OCI-LY1 (cell line): ENCODE results near the gene ATF7IP.

Experiments
- H2AFZ ChIP-seq: fragments of 200-600 bp; sonication (generic), shearing (Covaris generic); 2 replicates; pipeline ENCODE4 v1.6.0; 2014; ENCODE audit warnings: antibody characterized with exemption, mild to moderate bottlenecking, low read length
- H3F3A ChIP-seq: fragments of 200-600 bp; sonication (generic), shearing (Covaris generic); 2 replicates; pipeline ENCODE4 v1.6.0; 2014; ENCODE audit warnings: mild to moderate bottlenecking, antibody characterized with exemption, low read length, moderate library complexity; ENCODE audit not compliant: insufficient read depth
- H3K27ac ChIP-seq: fragments of 200-600 bp; sonication (generic); 2 replicates; pipeline ENCODE4 v1.5.1; 2014; ENCODE audit warnings: low read length, mixed run types, mild to moderate bottlenecking, low read depth; ENCODE audit not compliant: poor library complexity, severe bottlenecking
- H3K27me3 ChIP-seq: fragments of 200-600 bp; sonication (generic); 2 replicates; pipeline ENCODE4 v1.6.0; 2014; ENCODE audit warnings: antibody characterized with exemption, mild to moderate bottlenecking, low read length, moderate library complexity; ENCODE audit not compliant: insufficient read depth
- H3K36me3 ChIP-seq: fragments of 200-600 bp; sonication (generic); 2 replicates; pipeline ENCODE4 v1.6.1; 2014; ENCODE audit warnings: mild to moderate bottlenecking, antibody characterized with exemption, low read length, moderate library complexity, mixed read lengths; ENCODE audit not compliant: insufficient read depth
- H3K4me1 ChIP-seq: fragments of 200-600 bp; sonication (generic); 2 replicates; pipeline ENCODE4 v1.5.1; 2014; ENCODE audit warnings: mild to moderate bottlenecking, low read length, moderate library complexity; ENCODE audit not compliant: insufficient read depth, severe bottlenecking
- H3K4me2 ChIP-seq: fragments of 200-600 bp; sonication (generic), shearing (Covaris generic); 2 replicates; pipeline ENCODE4 v1.6.1; 2014; ENCODE audit warnings: low read length
- H3K4me3 ChIP-seq: fragments of 200-600 bp; sonication (generic); 2 replicates; pipeline ENCODE4 v1.5.1; 2014; ENCODE audit warnings: low read length, low read depth, mild to moderate bottlenecking, mixed read lengths; ENCODE audit not compliant: poor library complexity, severe bottlenecking
- H3K79me2 ChIP-seq: fragments of 200-600 bp; shearing (Covaris generic); 2 replicates; pipeline ENCODE4 v1.6.1; 2016; ENCODE audit warnings: mixed run types, low read length, mixed read lengths; ENCODE audit not compliant: insufficient read depth
- H3K9ac ChIP-seq: fragments of 200-600 bp; sonication (generic), shearing (Covaris generic); 2 replicates; pipeline ENCODE4 v1.6.1; 2014; ENCODE audit warnings: mild to moderate bottlenecking, low read length, mixed read lengths
- H3K9me2 ChIP-seq: fragments of 200-600 bp; sonication (generic), shearing (Covaris generic); 2 replicates; pipeline ENCODE4 v1.6.1; 2014; ENCODE audit warnings: low read depth, mild to moderate bottlenecking, low read length, mixed read lengths
- H3K9me3 ChIP-seq: fragments of 200-600 bp; shearing (Covaris generic); 2 replicates; pipeline ENCODE4 v1.6.1; 2014; ENCODE audit warnings: low read length, mixed read lengths
- H4K20me1 ChIP-seq: fragments of 200-600 bp; sonication (generic), shearing (Covaris generic); 2 replicates; pipeline ENCODE4 v1.6.0; 2016; ENCODE audit warnings: mild to moderate bottlenecking, low read length; ENCODE audit not compliant: insufficient read depth
- EZH2 ChIP-seq: fragments of 200-600 bp; sonication (generic), shearing (Covaris generic); IDR thresholded peaks from 2 replicates; pipeline ENCODE4 v1.8.0; 2017; ENCODE audit warnings: borderline replicate concordance, mixed run types, mild to moderate bottlenecking, antibody characterized with exemption, low read length, moderate library complexity, mixed read lengths
- TF ChIP-seq, protein P1 (sequence below): fragments of 200-600 bp; sonication (generic), shearing (Covaris generic); IDR thresholded peaks from 2 replicates; pipeline ENCODE4 v1.5.1; 2017; ENCODE audit warnings: mild to moderate bottlenecking, antibody characterized with exemption, low read length, moderate library complexity, mixed read lengths

ATF7IP gene

DNA sequence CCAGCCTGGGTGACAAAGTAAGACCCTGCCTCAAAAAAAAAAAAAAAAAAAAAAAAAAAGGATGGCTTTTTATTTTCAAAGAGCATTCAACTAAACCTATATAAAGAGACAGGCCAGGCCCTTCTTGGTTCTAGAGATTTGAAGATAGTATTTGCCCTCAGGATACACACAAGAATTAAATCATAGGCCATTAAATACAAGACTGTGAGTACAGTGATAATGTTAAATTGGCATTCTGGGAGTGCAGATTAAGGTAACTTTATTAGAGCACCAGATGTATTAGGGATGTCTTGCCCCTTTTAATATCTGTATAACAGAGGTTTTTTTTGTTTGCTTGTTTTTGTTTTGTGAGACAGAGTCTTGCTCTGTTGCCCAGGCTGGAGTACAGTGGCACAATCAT lies 61.3 kb downstream of the ATF7IP start:
- Histone ChIP-seq H3K4me2 (no peak overlapping the region), H3K79me2 (peaks cover 49% of the 10 kb centered on the region), H2AFZ (no peak overlapping the region), H3K27ac (no peak overlapping the region), H3K9ac (no peak overlapping the region), H3K9me3 (peaks cover 24% of the 10 kb centered on the region), H3K4me1 (no peaks in the 10 kb centered on the region), H3K27me3 (no peaks in the 10 kb centered on the region), H3K9me2 (no peaks in the 10 kb centered on the region), H4K20me1 (no peaks in the 10 kb centered on the region), H3K36me3 (peaks cover 84% of the 10 kb centered on the region), H3F3A (no peaks in the 10 kb centered on the region), H3K4me3 (no peak overlapping the region)
- TF ChIP-seq, protein P1, sequence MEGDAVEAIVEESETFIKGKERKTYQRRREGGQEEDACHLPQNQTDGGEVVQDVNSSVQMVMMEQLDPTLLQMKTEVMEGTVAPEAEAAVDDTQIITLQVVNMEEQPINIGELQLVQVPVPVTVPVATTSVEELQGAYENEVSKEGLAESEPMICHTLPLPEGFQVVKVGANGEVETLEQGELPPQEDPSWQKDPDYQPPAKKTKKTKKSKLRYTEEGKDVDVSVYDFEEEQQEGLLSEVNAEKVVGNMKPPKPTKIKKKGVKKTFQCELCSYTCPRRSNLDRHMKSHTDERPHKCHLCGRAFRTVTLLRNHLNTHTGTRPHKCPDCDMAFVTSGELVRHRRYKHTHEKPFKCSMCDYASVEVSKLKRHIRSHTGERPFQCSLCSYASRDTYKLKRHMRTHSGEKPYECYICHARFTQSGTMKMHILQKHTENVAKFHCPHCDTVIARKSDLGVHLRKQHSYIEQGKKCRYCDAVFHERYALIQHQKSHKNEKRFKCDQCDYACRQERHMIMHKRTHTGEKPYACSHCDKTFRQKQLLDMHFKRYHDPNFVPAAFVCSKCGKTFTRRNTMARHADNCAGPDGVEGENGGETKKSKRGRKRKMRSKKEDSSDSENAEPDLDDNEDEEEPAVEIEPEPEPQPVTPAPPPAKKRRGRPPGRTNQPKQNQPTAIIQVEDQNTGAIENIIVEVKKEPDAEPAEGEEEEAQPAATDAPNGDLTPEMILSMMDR: no peak
- no peak for TF ChIP-seq EZH2

DNA sequence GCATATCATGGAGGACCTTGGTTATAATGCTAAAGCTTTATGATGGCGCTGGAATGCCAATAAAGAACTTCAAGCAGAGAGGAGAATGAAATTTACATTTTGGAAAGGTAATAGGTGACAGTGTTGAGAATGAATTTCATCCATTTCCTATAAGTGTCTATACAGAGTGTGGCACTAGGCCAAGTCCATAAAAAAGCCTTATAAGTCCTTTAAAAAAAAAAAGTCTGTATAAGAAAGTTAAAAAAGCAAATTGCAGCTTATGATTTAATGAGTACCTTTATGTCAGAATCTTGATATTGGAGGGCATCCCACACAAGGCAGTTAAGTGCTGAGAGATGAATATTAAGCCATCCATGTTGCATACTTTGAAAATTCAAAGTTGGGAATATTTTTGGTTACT lies 62.4 kb downstream of the ATF7IP start:
- no peaks in the 10 kb centered on the region for H3K4me1 ChIP-seq
- no peaks in the 10 kb centered on the region for H4K20me1 ChIP-seq
- no peak overlapping the region for H3K27ac ChIP-seq
- H3K9ac ChIP-seq: no peak overlapping the region
- no peak overlapping the region for H3K4me2 ChIP-seq
- H3K9me2 ChIP-seq: no peaks in the 10 kb centered on the region
- peaks cover 76% of the 10 kb centered on the region for H3K36me3 ChIP-seq
- no peaks in the 10 kb centered on the region for H3K27me3 ChIP-seq
- H2AFZ ChIP-seq: no peak overlapping the region
- H3K79me2 ChIP-seq: peaks cover 57% of the 10 kb centered on the region
- H3F3A ChIP-seq: no peaks in the 10 kb centered on the region
- peaks cover 20% of the 10 kb centered on the region for H3K9me3 ChIP-seq
- H3K4me3 ChIP-seq: no peak overlapping the region
- TF ChIP-seq, protein P1: no peak
- no peak for TF ChIP-seq EZH2

DNA sequence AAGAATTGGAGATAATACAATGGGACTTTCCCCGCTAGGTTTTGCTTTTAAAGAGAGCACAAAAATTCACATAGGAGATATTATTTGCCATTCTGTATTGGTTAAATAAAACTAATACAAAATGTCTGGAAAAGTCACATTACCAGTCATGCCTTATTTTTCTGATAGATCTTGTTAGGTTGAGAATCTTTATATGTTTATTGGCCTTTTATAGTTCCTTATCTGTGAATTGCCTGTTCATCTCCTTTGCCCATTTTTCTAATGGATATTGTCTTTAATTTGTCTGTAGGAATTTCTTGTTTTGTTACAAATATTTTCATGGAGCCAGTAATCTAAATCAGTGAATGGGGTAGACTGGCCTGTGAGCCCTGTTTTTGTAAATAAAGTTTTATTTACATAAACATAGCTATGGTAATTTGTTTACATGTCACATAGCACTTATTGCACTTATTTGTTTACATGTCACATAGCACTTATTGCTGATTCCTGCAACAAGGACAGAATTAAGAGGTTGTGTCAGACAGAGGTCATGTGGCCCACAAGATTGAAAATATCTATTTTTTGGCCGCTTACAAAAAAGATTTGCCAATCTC lies 65.0 kb downstream of the ATF7IP start:
- H3K4me3 ChIP-seq: no peak overlapping the region
- H3K9ac ChIP-seq: no peak overlapping the region
- no peaks in the 10 kb centered on the region for H3K4me1 ChIP-seq
- H3K4me2 ChIP-seq: no peak overlapping the region
- no peak overlapping the region for H3K27ac ChIP-seq
- no peaks in the 10 kb centered on the region for H3K27me3 ChIP-seq
- TF ChIP-seq EZH2: no peak
- TF ChIP-seq, protein P1: no peak
- peaks cover 48% of the 10 kb centered on the region for H3K79me2 ChIP-seq
- no peaks in the 10 kb centered on the region for H3K9me2 ChIP-seq
- H3K9me3 ChIP-seq: peaks cover 9% of the 10 kb centered on the region; the same call in 1 of the 2 replicates
- no peak overlapping the region for H2AFZ ChIP-seq
- no peaks in the 10 kb centered on the region for H4K20me1 ChIP-seq
- no peaks in the 10 kb centered on the region for H3F3A ChIP-seq
- H3K36me3 ChIP-seq: peaks cover 63% of the 10 kb centered on the region
